ENCODE data around the gene DAPP1.

DNA sequence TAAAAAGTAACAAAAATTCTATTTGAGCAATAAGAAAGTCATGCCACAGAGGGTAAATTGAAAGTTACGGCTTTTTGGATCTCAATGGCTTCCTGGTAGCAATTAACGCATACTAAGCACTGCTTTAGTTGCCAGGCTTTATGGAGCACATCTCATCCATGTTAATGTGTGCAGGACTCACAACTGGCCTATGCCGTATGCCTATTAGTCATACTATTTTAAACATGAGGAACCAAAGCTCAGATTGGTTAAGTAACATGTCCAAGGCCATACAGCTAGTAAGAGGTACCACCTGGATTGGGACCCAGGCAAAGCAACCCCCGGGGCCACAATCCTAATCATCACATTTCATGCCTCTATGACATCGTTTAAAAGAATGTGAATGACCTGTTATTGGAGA, 17.1 kb downstream of the DAPP1 start:
- TF ChIP-seq EZH2 (IDR thresholded peaks at IDR 0.05; ENCODE audit: insufficient read depth, poor library complexity, severe bottlenecking) = no peak
- TF ChIP-seq EZH2phosphoT487 (IDR thresholded peaks at IDR 0.05; ENCODE audit: insufficient read depth, low read depth) = no peak

All from GM23248 (cell line).